K562 (cell line): ENCODE results near the gene ISYNA1. TPM values are rescaled to one million over a fixed set of nuclear protein-coding genes. Genes with fewer than 3 reads are reported as not detected.

Source experiments
- ATF4 ChIP-seq: fragments of 450-650 bp; formaldehyde crosslinking; IDR thresholded peaks from 2 replicates; pipeline ENCODE4 v1.4.0; 2022; ENCODE audit warnings: mild to moderate bottlenecking, moderate library complexity
- CREM ChIP-seq: IDR thresholded peaks from 2 replicates; pipeline ENCODE4 v1.6.1; 2014; ENCODE audit warnings: antibody characterized with exemption, low read depth
- CXXC5 ChIP-seq: fragments of 250-450 bp; sonication (Bioruptor Pico); IDR thresholded peaks from 2 replicates; pipeline ENCODE4 v1.8.0; 2022; ENCODE audit warnings: inconsistent platforms, mild to moderate bottlenecking, moderate library complexity
- DEAF1 ChIP-seq: fragments of 450-650 bp; formaldehyde crosslinking; IDR thresholded peaks from 2 replicates; pipeline ENCODE4 v1.4.0; 2020; ENCODE audit warnings: mild to moderate bottlenecking, moderate library complexity
- E2F4 ChIP-seq: sonication (generic); formaldehyde crosslinking; IDR thresholded peaks from 2 replicates; pipeline ENCODE4 v1.8.0; 2022; ENCODE audit warnings: mild to moderate bottlenecking, low read depth, missing genetic modification reagents
- FOXP1 ChIP-seq: sonication (generic); formaldehyde crosslinking; IDR thresholded peaks from 2 replicates; pipeline ENCODE4 v1.8.0; 2022; ENCODE audit warnings: mild to moderate bottlenecking, missing genetic modification reagents
- GTF2A2 ChIP-seq: IDR thresholded peaks from 2 replicates; pipeline ENCODE4 v1.6.1; 2016; ENCODE audit warnings: mild to moderate bottlenecking, missing genetic modification characterization, missing compliant biosample characterization
- KLF1 ChIP-seq: fragments of 450-650 bp; IDR thresholded peaks from 2 replicates; pipeline ENCODE4 v1.6.1; 2016; ENCODE audit warnings: missing genetic modification characterization, missing compliant biosample characterization
- MAZ ChIP-seq, 2 experiments: fragments of 450-650 bp in 1 of 2; sonication (generic) in 1 of 2; formaldehyde crosslinking; IDR thresholded peaks in 1 of 2; conservative IDR thresholded peaks in 1 of 2; 2 replicates each; pipeline versions ENCODE4 v1.4.0 to v1.5.0; 2020; ENCODE audit warnings: mild to moderate bottlenecking in 1 of 2, missing genetic modification reagents in 1 of 2
- SAFB2 ChIP-seq: fragments of 200-400 bp; formaldehyde crosslinking; IDR thresholded peaks from 2 replicates; pipeline ENCODE4 v1.6.1; 2018; ENCODE audit warnings: borderline replicate concordance, low read length, low read depth, moderate library complexity; ENCODE audit not compliant: severe bottlenecking
- SIRT6 ChIP-seq: IDR thresholded peaks from one replicate; pipeline ENCODE4 v1.6.1; 2012; ENCODE audit warnings: low read depth, mild to moderate bottlenecking, control low read depth, inconsistent platforms, low read length, moderate library complexity
- SRSF1 ChIP-seq: fragments of 200-400 bp; formaldehyde crosslinking; IDR thresholded peaks from 2 replicates; pipeline ENCODE4 v1.6.1; 2017; ENCODE audit warnings: mild to moderate bottlenecking, low read depth, low read length, moderate library complexity
- TFE3 ChIP-seq: fragments of 450-650 bp; formaldehyde crosslinking; IDR thresholded peaks from 2 replicates; pipeline ENCODE4 v1.4.0; 2020; ENCODE audit warnings: mild to moderate bottlenecking, mixed read lengths
- TOE1 ChIP-seq, 2 experiments: fragments of 450-650 bp in 1 of 2; sonication (generic) in 1 of 2; formaldehyde crosslinking in 1 of 2; IDR thresholded peaks; 2 replicates each; pipeline versions ENCODE4 v1.7.1 to v1.8.0; 2016 to 2022; ENCODE audit warnings: borderline replicate concordance in 2 of 2, mild to moderate bottlenecking in 2 of 2, antibody characterized with exemption in 1 of 2, inconsistent platforms in 1 of 2, low read depth in 1 of 2, missing genetic modification reagents in 1 of 2, moderate library complexity in 1 of 2
- ZBTB1 ChIP-seq: sonication (generic); formaldehyde crosslinking; IDR thresholded peaks from 2 replicates; pipeline ENCODE4 v1.8.1; 2023; ENCODE audit warnings: missing genetic modification reagents, low read depth, mild to moderate bottlenecking, borderline replicate concordance
- ZBTB17 ChIP-seq: fragments of 450-650 bp; formaldehyde crosslinking; IDR thresholded peaks from 2 replicates; pipeline ENCODE4 v1.4.0; 2020; ENCODE audit warnings: mild to moderate bottlenecking
- ZFP36 ChIP-seq: fragments of 150-350 bp; IDR thresholded peaks from 2 replicates; pipeline ENCODE4 v1.6.1; 2018; ENCODE audit warnings: low read length, low read depth; ENCODE audit not compliant: partially characterized antibody
- ZNF280B ChIP-seq: fragments of 250-450 bp; sonication (Bioruptor Pico); IDR thresholded peaks from 2 replicates; pipeline ENCODE4 v1.5.1; 2021; ENCODE audit warnings: mild to moderate bottlenecking
- polyA plus RNA-seq, 8 experiments: library from polyadenylated mRNA; depleted of rRNA in 4 of 8; stranded (reverse) in 5 of 8; unstranded in 3 of 8; fragments of >200 nt; fragmentation: Nextera tagmentation in 2 of 8; fragmentation: Illumina TruSeq in 1 of 8; extraction: Ambion mirVana in 2 of 8; extraction: Trizol in 1 of 8; gene quantifications; 2 replicates each; pipeline versions ENCODE4 v1.2.1 to v1.2.3, GENCODE V29; 2011 to 2014; ENCODE audit warnings: inconsistent platforms in 1 of 8, missing spikeins in 1 of 8
- total RNA-seq, 7 experiments: library from RNA; depleted of rRNA in 6 of 7; stranded (reverse); fragments of >200 nt in 6 of 7; fragmentation: Illumina TruSeq in 2 of 7; extraction: Trizol in 2 of 7; gene quantifications; 2 replicates each; pipeline versions ENCODE4 v1.2.1 to v1.2.3, GENCODE V29; 2011 to 2021; ENCODE audit warnings: low replicate concordance in 1 of 7

The ISYNA1 gene
- total and polyA plus RNA-seq, 9 of the 15 experiments (the other 6 are each of a cell fraction or from before 2014, with no cell fraction given): 21.8 to 460 (median 93.2) TPM

- TF ChIP-seq CXXC5 (CRISPR knock-in tag) (0 out of 2 replicates have a peak, but pooled peaks have one; percentile 29), SIRT6 (no peak), SAFB2 (no peak), GTF2A2 (tag) (no peak), ZBTB17 (no peak), TFE3 (no peak), E2F4 (no peak), TOE1 (IDR thresholded peaks at IDR 0.05; ENCODE audit: borderline replicate concordance) (no peak), TOE1 (CRISPR knock-in tag; IDR thresholded peaks at IDR 0.05; ENCODE audit: borderline replicate concordance, low read depth) (peak; percentile 75; the same call in 1 of the 2 replicates), ZFP36 (no peak), ZNF280B (CRISPR knock-in tag) (no peak), CREM (peak; percentile 34; the same call in 1 of the 2 replicates), ZBTB1 (CRISPR knock-in tag) (no peak), FOXP1 (CRISPR knock-in tag) (no peak), MAZ (CRISPR knock-in tag; conservative IDR thresholded peaks at IDR 0.05 in 1 of 2, IDR thresholded peaks at IDR 0.05 in 1 of 2) (0 out of 4 replicates have a peak, but pooled peaks have one; percentile 33 to 36), DEAF1 (CRISPR knock-in tag) (peak; percentile 55), KLF1 (tag) (no peak), SRSF1 (no peak), ATF4 (no peak)
Observed at GRCh38 chr19:18450931-18451836, 13.3 kb upstream of the ISYNA1 start (continued).
